Measurements from ENCODE around the gene CTNNA2.

DNA sequence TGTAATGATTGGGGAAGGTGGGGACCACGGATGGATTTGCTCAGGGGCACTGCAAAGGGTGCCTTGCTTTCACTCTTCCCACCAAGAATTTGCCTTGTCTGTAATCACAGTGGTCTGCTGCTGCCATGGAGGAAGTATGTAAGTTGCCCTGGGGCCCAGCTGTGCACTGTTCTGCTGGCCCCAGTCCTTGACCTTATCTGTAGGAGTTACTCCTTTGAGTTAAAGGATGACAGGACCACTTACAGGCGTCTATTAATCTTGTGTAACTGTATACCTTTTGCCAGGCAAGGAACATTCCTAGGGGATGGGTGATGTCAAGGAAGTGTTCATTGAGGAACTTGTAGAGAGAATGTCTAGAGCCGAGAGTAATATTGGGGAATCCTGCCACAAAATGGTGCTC is 1004.5 kb downstream of the CTNNA2 start:
- no peak for TF ChIP-seq EZH2 (IDR thresholded peaks at IDR 0.05)
- TF ChIP-seq, protein P1, sequence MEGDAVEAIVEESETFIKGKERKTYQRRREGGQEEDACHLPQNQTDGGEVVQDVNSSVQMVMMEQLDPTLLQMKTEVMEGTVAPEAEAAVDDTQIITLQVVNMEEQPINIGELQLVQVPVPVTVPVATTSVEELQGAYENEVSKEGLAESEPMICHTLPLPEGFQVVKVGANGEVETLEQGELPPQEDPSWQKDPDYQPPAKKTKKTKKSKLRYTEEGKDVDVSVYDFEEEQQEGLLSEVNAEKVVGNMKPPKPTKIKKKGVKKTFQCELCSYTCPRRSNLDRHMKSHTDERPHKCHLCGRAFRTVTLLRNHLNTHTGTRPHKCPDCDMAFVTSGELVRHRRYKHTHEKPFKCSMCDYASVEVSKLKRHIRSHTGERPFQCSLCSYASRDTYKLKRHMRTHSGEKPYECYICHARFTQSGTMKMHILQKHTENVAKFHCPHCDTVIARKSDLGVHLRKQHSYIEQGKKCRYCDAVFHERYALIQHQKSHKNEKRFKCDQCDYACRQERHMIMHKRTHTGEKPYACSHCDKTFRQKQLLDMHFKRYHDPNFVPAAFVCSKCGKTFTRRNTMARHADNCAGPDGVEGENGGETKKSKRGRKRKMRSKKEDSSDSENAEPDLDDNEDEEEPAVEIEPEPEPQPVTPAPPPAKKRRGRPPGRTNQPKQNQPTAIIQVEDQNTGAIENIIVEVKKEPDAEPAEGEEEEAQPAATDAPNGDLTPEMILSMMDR (IDR thresholded peaks at IDR 0.05): no peak

Measured in neural progenitor cell (in vitro differentiated cells).